Hepatocyte (in vitro differentiated cells): ENCODE measurements around the gene ZNF648.

Source experiments
- EZH2 ChIP-seq: fragments of 200-600 bp; sonication (generic); IDR thresholded peaks from 2 replicates; pipeline ENCODE4 v1.6.1; 2016; ENCODE audit warnings: antibody characterized with exemption, mild to moderate bottlenecking, borderline replicate concordance
- TF ChIP-seq, protein P1 (sequence below): fragments of 200-600 bp; sonication (generic); IDR thresholded peaks from 2 replicates; pipeline ENCODE4 v1.5.1; 2016; ENCODE audit warnings: antibody characterized with exemption, mild to moderate bottlenecking; ENCODE audit not compliant: poor library complexity

DNA sequence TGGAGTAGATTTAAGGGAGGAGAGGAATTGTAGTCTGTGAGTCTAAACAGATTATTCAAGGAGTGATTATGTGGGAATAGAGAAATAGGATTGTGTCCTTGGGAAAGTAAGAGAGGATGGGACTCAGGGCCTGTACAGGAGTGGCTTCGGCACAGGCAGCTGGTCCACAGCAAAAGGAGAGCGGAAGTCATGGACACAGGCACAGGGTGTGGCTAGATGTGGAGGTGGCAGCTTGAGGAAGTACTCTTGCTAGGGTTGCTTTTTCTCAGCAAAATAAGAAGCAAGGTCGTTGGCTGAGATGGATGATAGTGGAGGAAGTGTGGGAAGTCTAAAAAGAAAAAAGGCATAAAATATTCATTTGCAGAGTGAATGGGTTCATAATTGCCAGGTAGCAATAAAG lies 18.5 kb upstream of the ZNF648 start:
- no peak for TF ChIP-seq EZH2
- TF ChIP-seq, protein P1, sequence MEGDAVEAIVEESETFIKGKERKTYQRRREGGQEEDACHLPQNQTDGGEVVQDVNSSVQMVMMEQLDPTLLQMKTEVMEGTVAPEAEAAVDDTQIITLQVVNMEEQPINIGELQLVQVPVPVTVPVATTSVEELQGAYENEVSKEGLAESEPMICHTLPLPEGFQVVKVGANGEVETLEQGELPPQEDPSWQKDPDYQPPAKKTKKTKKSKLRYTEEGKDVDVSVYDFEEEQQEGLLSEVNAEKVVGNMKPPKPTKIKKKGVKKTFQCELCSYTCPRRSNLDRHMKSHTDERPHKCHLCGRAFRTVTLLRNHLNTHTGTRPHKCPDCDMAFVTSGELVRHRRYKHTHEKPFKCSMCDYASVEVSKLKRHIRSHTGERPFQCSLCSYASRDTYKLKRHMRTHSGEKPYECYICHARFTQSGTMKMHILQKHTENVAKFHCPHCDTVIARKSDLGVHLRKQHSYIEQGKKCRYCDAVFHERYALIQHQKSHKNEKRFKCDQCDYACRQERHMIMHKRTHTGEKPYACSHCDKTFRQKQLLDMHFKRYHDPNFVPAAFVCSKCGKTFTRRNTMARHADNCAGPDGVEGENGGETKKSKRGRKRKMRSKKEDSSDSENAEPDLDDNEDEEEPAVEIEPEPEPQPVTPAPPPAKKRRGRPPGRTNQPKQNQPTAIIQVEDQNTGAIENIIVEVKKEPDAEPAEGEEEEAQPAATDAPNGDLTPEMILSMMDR: no peak
